Measurements from ENCODE around the gene ATN1. TPM values are rescaled to one million over a fixed set of nuclear protein-coding genes. Genes with fewer than 3 reads are reported as not detected.

ATN1 gene
- total and polyA plus RNA-seq, 2 of the 4 experiments (the other 2 are of a cell fraction) = 3.4 to 58.7 TPM

GRCh38 chr12:6928022-6928702 lies 403 bp downstream of the ATN1 start:
- H4K91ac ChIP-seq (ENCODE audit: insufficient read depth, low read depth, low read length) = no peak overlapping the region
- H3K27ac ChIP-seq (ENCODE audit: insufficient read depth, low read length) = peak overlapping the region; percentile 95
- H2AK9ac ChIP-seq (replicated peaks; ENCODE audit: low read depth, low read length, poor library complexity) = peak overlapping the region; percentile 94
- H3K18ac ChIP-seq (ENCODE audit: low read depth, low read length) = peak overlapping the region; percentile 0; the same call in 1 of the 2 replicates
- H3K9me3 ChIP-seq (ENCODE audit: control insufficient read depth, insufficient read depth, low read length) = no peaks in the 10 kb centered on the region
- H3K9ac ChIP-seq (ENCODE audit: low read depth, low read length) = peak overlapping the region; percentile 76
- ChIA-PET CTCF (interaction anchor here (0.6 kb wide), 1 partner anchor 874 kb away, joined by 3 read pairs; no protein-coding TSS in a partner anchor), POLR2A (ENCODE audit: unreplicated experiment) (interaction anchor here (0.6 kb wide), 1 partner anchor 33 kb away, joined by 3 read pairs; no protein-coding TSS in a partner anchor)
- no peaks in the 10 kb centered on the region for H3K27me3 ChIP-seq (ENCODE audit: control insufficient read depth, insufficient read depth, low read length)
- no peak overlapping the region for H2BK120ac ChIP-seq (ENCODE audit: low read depth, low read length)
- peak overlapping the region; percentile 96 for H3K23ac ChIP-seq (ENCODE audit: low read depth, low read length)
- 0% methylated on average over 13 of the region's 79 CpGs; no CpG with 5 or more reads in 1 of the 2 experiments for WGBS, 2 experiments (ENCODE audit: extremely low coverage in 2 of 2, insufficient read length in 1 of 2)
- peaks cover 11 to 50% of the 10 kb centered on the region in 2 experiments; a peak in 3 of 4 replicates for H3K79me1 ChIP-seq (ENCODE audit: low read depth in 1 of 2, low read length in 2 of 2)
- peak overlapping the region; percentile 51 for H2AK5ac ChIP-seq (ENCODE audit: low read depth, low read length)
- H4K20me1 ChIP-seq (ENCODE audit: insufficient read depth, low read length) = peaks cover 43% of the 10 kb centered on the region
- intact Hi-C loops (cut with micrococcal nuclease) (no loop called here), in situ Hi-C loops (cut with MboI; ENCODE audit: low sequenced_read_pairs) (no loop called here), dilution Hi-C loops (cut with HindIII; ENCODE audit: low sequenced_read_pairs, unreplicated experiment) (no loop called here)
- peak overlapping the region in 1 of 2 experiments; percentile 54; a peak in 2 of 4 replicates for H4K8ac ChIP-seq (ENCODE audit: low read depth in 2 of 2, low read length in 2 of 2)
- peaks cover 26% of the 10 kb centered on the region for H3K4me1 ChIP-seq (ENCODE audit: control insufficient read depth, insufficient read depth, low read length)
- peak overlapping the region; percentile 49 for H4K5ac ChIP-seq (ENCODE audit: low read depth, low read length)
- peaks cover 7% of the 10 kb centered on the region for H3K36me3 ChIP-seq (ENCODE audit: control insufficient read depth, insufficient read depth, low read length)
- 0 out of 2 replicates have a peak overlapping the region, but pooled peaks have one; percentile 76 for H3K56ac ChIP-seq (ENCODE audit: extremely low read depth, insufficient read depth, low read length)
- ATAC-seq (ENCODE audit: low read depth) = no peak; the same call in 1 of the 2 replicates
- peak overlapping the region; percentile 59 for H2AFZ ChIP-seq (replicated peaks; ENCODE audit: low read length, poor library complexity)
- H3K9me1 ChIP-seq (ENCODE audit: insufficient read depth, low read length) = peaks cover 8% of the 10 kb centered on the region
- no peak for DNase-seq
- no peak overlapping the region for H2BK20ac ChIP-seq (ENCODE audit: low read depth, low read length)
- no peak overlapping the region for H2BK15ac ChIP-seq (ENCODE audit: low read depth, low read length)
- peak overlapping the region; percentile 83 for H3K4ac ChIP-seq (ENCODE audit: low read depth, low read length)
- TF ChIP-seq NFE2L2 (IDR thresholded peaks at IDR 0.05; ENCODE audit: low read depth, low read length) (no peak), MXI1 (IDR thresholded peaks at IDR 0.05; ENCODE audit: borderline replicate concordance, low read depth, low read length) (no peak), RAD21 (IDR thresholded peaks at IDR 0.05; ENCODE audit: low read length) (no peak), POLR2A (IDR thresholded peaks at IDR 0.05; ENCODE audit: low read depth, low read length) (no peak), RCOR1 (IDR thresholded peaks at IDR 0.05; ENCODE audit: insufficient replicate concordance, low read length) (no peak), BHLHE40 (IDR thresholded peaks at IDR 0.05; ENCODE audit: low read depth, low read length) (no peak), FOS (IDR thresholded peaks at IDR 0.05; ENCODE audit: low read depth, low read length) (no peak), SMC3 (IDR thresholded peaks at IDR 0.05; ENCODE audit: low read depth, low read length) (no peak), ELK1 (IDR thresholded peaks at IDR 0.05; ENCODE audit: borderline replicate concordance, low read depth, low read length) (no peak), CEBPB (IDR thresholded peaks at IDR 0.05; ENCODE audit: low read depth, low read length) (no peak), MAFK (IDR thresholded peaks at IDR 0.05; ENCODE audit: low read depth, low read length) (no peak)
- peak overlapping the region; percentile 93 for H3K4me3 ChIP-seq (ENCODE audit: insufficient read depth, low read depth, low read length)
- peak overlapping the region; percentile 91 for H3K14ac ChIP-seq (replicated peaks; ENCODE audit: low read depth, low read length)
- no TSS peak for BruUV-seq (replicated peaks)
- peak overlapping the region; percentile 89 for H2BK5ac ChIP-seq (ENCODE audit: low read depth, low read length, poor library complexity, severe bottlenecking)
- peak overlapping the region; percentile 98 for H3K4me2 ChIP-seq (ENCODE audit: low read depth, low read length)

Measured in IMR-90 (cell line).